IMR-90 (cell line): ENCODE data around the gene TIRAP. TPM values are rescaled to one million over a fixed set of nuclear protein-coding genes. Genes with fewer than 3 reads are reported as not detected.
A peak's percentile ranks its signal among the peaks of the same experiment; 100 is the strongest.

Source experiments
- ATAC-seq: fragments of 200-7000 bp; cut with Tn5 transposase; 2 replicates; pipeline ENCODE4 v1.9.1; 2020; ENCODE audit warnings: low read depth, mild to moderate bottlenecking, moderate library complexity
- BruUV-seq: library from RNA; stranded (reverse); fragments of 400-500 nt; replicated peaks from 2 replicates; lab custom pipeline; 2021; lab: Mats Ljungman, UMichigan
- CTCF ChIA-PET: fragments of 300-600 bp; formaldehyde crosslinking; extraction: SDS; loops from one replicate; lab custom pipeline; 2021; ENCODE audit warnings: antibody characterized with exemption; lab: Yijun Ruan, JAX
- POLR2A ChIA-PET: fragments of 300-600 bp; sonication (Branson Sonifier 250); formaldehyde crosslinking; loops from one replicate; lab custom pipeline; 2022; ENCODE audit warnings: antibody characterized with exemption; ENCODE audit not compliant: unreplicated experiment; lab: Charles Lee
- DNase-seq: peaks from one replicate; pipeline ENCODE4 v3.0.0; 2013
- H2AFZ ChIP-seq: replicated peaks from 2 replicates; pipeline ENCODE3; 2013; ENCODE audit warnings: low read length, mild to moderate bottlenecking; ENCODE audit not compliant: poor library complexity
- H2AK5ac ChIP-seq: 2 replicates; pipeline ENCODE4 v1.6.1; 2013; ENCODE audit warnings: low read depth, low read length, inconsistent platforms
- H2AK9ac ChIP-seq: replicated peaks from 2 replicates; pipeline ENCODE3; 2013; ENCODE audit warnings: mild to moderate bottlenecking, low read depth, low read length, moderate library complexity; ENCODE audit not compliant: poor library complexity
- H2BK120ac ChIP-seq: 2 replicates; pipeline ENCODE4 v1.6.1; 2013; ENCODE audit warnings: low read depth, low read length, inconsistent platforms
- H2BK15ac ChIP-seq: 3 replicates; pipeline ENCODE4 v1.6.1; 2013; ENCODE audit warnings: low read depth, low read length, inconsistent platforms
- H2BK20ac ChIP-seq: 2 replicates; pipeline ENCODE4 v1.6.1; 2013; ENCODE audit warnings: low read depth, mild to moderate bottlenecking, inconsistent platforms, low read length, moderate library complexity
- H2BK5ac ChIP-seq: 2 replicates; pipeline ENCODE4 v1.6.1; 2013; ENCODE audit warnings: mild to moderate bottlenecking, low read depth, low read length, inconsistent platforms; ENCODE audit not compliant: poor library complexity, severe bottlenecking
- H3K14ac ChIP-seq: replicated peaks from 2 replicates; pipeline ENCODE4 v1.6.1; 2013; ENCODE audit warnings: low read depth, low read length, inconsistent platforms
- H3K18ac ChIP-seq: 2 replicates; pipeline ENCODE4 v1.6.1; 2013; ENCODE audit warnings: low read depth, low read length, control low read depth
- H3K23ac ChIP-seq: 2 replicates; pipeline ENCODE4 v1.6.1; 2013; ENCODE audit warnings: low read depth, low read length, inconsistent platforms
- H3K27ac ChIP-seq: 2 replicates; pipeline ENCODE4 v1.5.1; 2013; ENCODE audit warnings: mild to moderate bottlenecking, control low read depth, low read length; ENCODE audit not compliant: insufficient read depth
- H3K27me3 ChIP-seq: 2 replicates; pipeline ENCODE4 v1.6.1; 2013; ENCODE audit warnings: low read length; ENCODE audit not compliant: control insufficient read depth, insufficient read depth
- H3K36me3 ChIP-seq: 2 replicates; pipeline ENCODE4 v1.6.1; 2013; ENCODE audit warnings: low read length, mixed read lengths; ENCODE audit not compliant: control insufficient read depth, insufficient read depth
- H3K4ac ChIP-seq: 2 replicates; pipeline ENCODE4 v1.6.1; 2013; ENCODE audit warnings: low read depth, low read length, inconsistent platforms
- H3K4me1 ChIP-seq: 2 replicates; pipeline ENCODE4 v1.6.1; 2013; ENCODE audit warnings: low read length, mixed read lengths; ENCODE audit not compliant: control insufficient read depth, insufficient read depth
- H3K4me2 ChIP-seq: 2 replicates; pipeline ENCODE4 v1.6.1; 2013; ENCODE audit warnings: low read depth, mild to moderate bottlenecking, control low read depth, low read length, moderate library complexity
- H3K4me3 ChIP-seq: 2 replicates; pipeline ENCODE4 v1.5.1; 2013; ENCODE audit warnings: low read depth, mild to moderate bottlenecking, control low read depth, low read length, moderate library complexity; ENCODE audit not compliant: insufficient read depth
- H3K56ac ChIP-seq: 2 replicates; pipeline ENCODE4 v1.6.1; 2013; ENCODE audit warnings: low read length, inconsistent platforms; ENCODE audit not compliant: insufficient read depth; ENCODE audit errors: extremely low read depth
- H3K79me1 ChIP-seq, 2 experiments: 2 replicates each; pipeline ENCODE4 v1.6.1; 2013; ENCODE audit warnings: low read length in 2 of 2, inconsistent platforms in 1 of 2, low read depth in 1 of 2
- H3K9ac ChIP-seq: 2 replicates; pipeline ENCODE4 v1.6.1; 2013; ENCODE audit warnings: low read depth, low read length, control low read depth
- H3K9me1 ChIP-seq: 2 replicates; pipeline ENCODE4 v1.6.1; 2013; ENCODE audit warnings: low read length, inconsistent platforms; ENCODE audit not compliant: insufficient read depth
- H3K9me3 ChIP-seq: 2 replicates; pipeline ENCODE4 v1.6.1; 2013; ENCODE audit warnings: low read length; ENCODE audit not compliant: control insufficient read depth, insufficient read depth
- H4K20me1 ChIP-seq: 2 replicates; pipeline ENCODE4 v1.6.1; 2013; ENCODE audit warnings: low read length, inconsistent platforms; ENCODE audit not compliant: insufficient read depth
- H4K5ac ChIP-seq: 2 replicates; pipeline ENCODE4 v1.6.1; 2013; ENCODE audit warnings: mild to moderate bottlenecking, low read depth, low read length, control low read depth
- H4K8ac ChIP-seq, 2 experiments: 2 replicates each; pipeline ENCODE4 v1.6.1; 2013; ENCODE audit warnings: low read depth in 2 of 2, low read length in 2 of 2, control low read depth in 1 of 2, inconsistent platforms in 1 of 2
- H4K91ac ChIP-seq: 2 replicates; pipeline ENCODE4 v1.6.1; 2013; ENCODE audit warnings: low read depth, low read length, inconsistent platforms; ENCODE audit not compliant: insufficient read depth
- BHLHE40 ChIP-seq: fragments of 150-350 bp; IDR thresholded peaks from 2 replicates; pipeline ENCODE4 v1.6.1; 2016; ENCODE audit warnings: mild to moderate bottlenecking, low read depth, low read length
- CEBPB ChIP-seq: IDR thresholded peaks from 2 replicates; pipeline ENCODE4 v1.6.1; 2012; ENCODE audit warnings: low read depth, low read length, improper control_type of control experiment
- CHD1 ChIP-seq: IDR thresholded peaks from 2 replicates; pipeline ENCODE4 v1.6.1; 2012; ENCODE audit warnings: low read depth, low read length, improper control_type of control experiment
- CTCF ChIP-seq: conservative IDR thresholded peaks from 2 replicates; pipeline ENCODE4 v1.5.1; 2012; ENCODE audit warnings: mild to moderate bottlenecking, low read depth, low read length, improper control_type of control experiment
- FOS ChIP-seq: fragments of 150-350 bp; IDR thresholded peaks from 2 replicates; pipeline ENCODE4 v1.6.1; 2016; ENCODE audit warnings: low read depth, low read length
- MAFK ChIP-seq: IDR thresholded peaks from 2 replicates; pipeline ENCODE4 v1.6.1; 2012; ENCODE audit warnings: low read depth, low read length, improper control_type of control experiment
- MAZ ChIP-seq: IDR thresholded peaks from 2 replicates; pipeline ENCODE4 v1.6.1; 2012; ENCODE audit warnings: low read depth, mild to moderate bottlenecking, low read length, improper control_type of control experiment, moderate library complexity, borderline replicate concordance
- MXI1 ChIP-seq: IDR thresholded peaks from 2 replicates; pipeline ENCODE4 v1.6.1; 2012; ENCODE audit warnings: low read depth, mild to moderate bottlenecking, low read length, moderate library complexity, borderline replicate concordance
- NFE2L2 ChIP-seq: fragments of 150-350 bp; IDR thresholded peaks from 2 replicates; pipeline ENCODE4 v1.6.1; 2016; ENCODE audit warnings: low read depth, mild to moderate bottlenecking, low read length
- POLR2A ChIP-seq: IDR thresholded peaks from 2 replicates; pipeline ENCODE4 v1.6.1; 2012; ENCODE audit warnings: mild to moderate bottlenecking, low read depth, low read length
- RAD21 ChIP-seq: IDR thresholded peaks from 2 replicates; pipeline ENCODE4 v1.6.1; 2012; ENCODE audit warnings: low read length, improper control_type of control experiment
- RCOR1 ChIP-seq: IDR thresholded peaks from 2 replicates; pipeline ENCODE4 v1.6.1; 2012; ENCODE audit warnings: mild to moderate bottlenecking, low read length, improper control_type of control experiment; ENCODE audit not compliant: insufficient replicate concordance
- RFX5 ChIP-seq: IDR thresholded peaks from 2 replicates; pipeline ENCODE4 v1.8.0; 2012; ENCODE audit warnings: low read depth, mild to moderate bottlenecking, low read length, moderate library complexity
- SMC3 ChIP-seq: fragments of 150-350 bp; IDR thresholded peaks from 2 replicates; pipeline ENCODE4 v1.6.1; 2016; ENCODE audit warnings: low read depth, mild to moderate bottlenecking, antibody characterized with exemption, low read length, moderate library complexity
- USF2 ChIP-seq: fragments of 150-350 bp; IDR thresholded peaks from 2 replicates; pipeline ENCODE4 v1.6.1; 2017; ENCODE audit warnings: mild to moderate bottlenecking, antibody characterized with exemption, low read length, low read depth
- WGBS, 2 experiments: methylation state at CpG; one replicate each; pipeline versions ENCODE4 v1.1.5 to v1.1.7; 2013; ENCODE audit warnings: missing lambda C conversion rate in 2 of 2; ENCODE audit not compliant: insufficient read length in 1 of 2; ENCODE audit errors: extremely low coverage in 2 of 2; 5-methylcytosine and 5-hydroxymethylcytosine counted together
- dilution Hi-C: fragments of 300-500 bp; cut with HindIII; formaldehyde crosslinking; loops from one replicate; pipeline ENCODE4 v1.14.3; 2018; ENCODE audit warnings: low sequenced_read_pairs; ENCODE audit not compliant: unreplicated experiment
- in situ Hi-C: fragments of 300-500 bp; cut with MboI; formaldehyde crosslinking; loops from 3 replicates; pipeline ENCODE4 v1.14.3; 2019; ENCODE audit warnings: low sequenced_read_pairs, inconsistent platforms, mixed read lengths
- intact Hi-C: fragments of 100-400 bp; cut with micrococcal nuclease; formaldehyde crosslinking; loops from 2 replicates; pipeline ENCODE4 v1.10.0; 2022
- polyA plus RNA-seq, 3 experiments: library from polyadenylated mRNA; depleted of rRNA; stranded (reverse); fragments of >200 nt; gene quantifications; 2 replicates each; pipeline ENCODE4 v1.2.3, GENCODE V29; 2012; ENCODE audit warnings: low replicate concordance in 1 of 3
- total RNA-seq: library from RNA; depleted of rRNA; stranded (reverse); fragments of >200 nt; gene quantifications from 2 replicates; pipeline ENCODE4 v1.2.3, GENCODE V29; 2012
- TF ChIP-seq, protein P1 (sequence below): fragments of 150-350 bp; IDR thresholded peaks from 2 replicates; pipeline ENCODE4 v1.6.1; 2016; ENCODE audit warnings: low read depth, mild to moderate bottlenecking, low read length, moderate library complexity, borderline replicate concordance

Gene TIRAP
- total and polyA plus RNA-seq, 2 of the 4 experiments (the other 2 are of a cell fraction): 3.0 to 7.4 TPM

DNA sequence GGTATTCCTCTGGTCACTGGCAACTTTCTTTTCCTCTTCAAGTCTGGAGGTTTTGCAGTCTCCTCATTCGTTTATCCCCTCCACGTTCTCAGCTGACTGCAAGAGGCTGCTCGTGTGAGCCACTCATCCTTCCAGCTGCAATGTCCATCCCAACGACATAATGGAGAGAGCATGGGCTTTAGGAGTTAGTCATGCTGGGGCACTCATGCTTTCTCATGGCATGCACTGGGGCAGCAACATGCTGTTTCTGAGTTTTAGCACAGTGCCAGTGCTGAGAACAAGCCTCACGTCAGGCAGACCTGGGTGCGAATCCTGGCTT, 28.1 kb downstream of the TIRAP start:
- no peak overlapping the region for H3K4me3 ChIP-seq
- H3K36me3 ChIP-seq: peaks cover 4% of the 10 kb centered on the region; the same call in 1 of the 2 replicates
- H2AFZ ChIP-seq: peak overlapping the region; percentile 79
- H3K27ac ChIP-seq: no peak overlapping the region
- no peaks in the 10 kb centered on the region for H3K27me3 ChIP-seq
- no peak overlapping the region for H2BK20ac ChIP-seq
- dilution Hi-C loops: no loop called here
- WGBS, 2 experiments: no CpG with 5 or more reads among the region's 6 CpGs
- no peak overlapping the region for H3K14ac ChIP-seq
- H4K5ac ChIP-seq: no peak overlapping the region
- H3K4me2 ChIP-seq: no peak overlapping the region
- H3K23ac ChIP-seq: no peak overlapping the region
- ChIA-PET POLR2A (no interaction called here), CTCF (interaction anchor here (0.6 to 3.4 kb wide), 9 partner anchors 8 to 1348 kb away, joined by 3 to 35 read pairs (median 6); no protein-coding TSS in a partner anchor)
- peak overlapping the region; percentile 60 for H2AK9ac ChIP-seq
- peaks cover 0 to 3% of the 10 kb centered on the region in 2 experiments; a peak in 2 of 4 replicates for H3K79me1 ChIP-seq
- H4K91ac ChIP-seq: no peak overlapping the region
- no peak for TF ChIP-seq SMC3
- TF ChIP-seq MAZ: no peak
- no peak for TF ChIP-seq MAFK
- no peak for TF ChIP-seq NFE2L2
- TF ChIP-seq, protein P1, sequence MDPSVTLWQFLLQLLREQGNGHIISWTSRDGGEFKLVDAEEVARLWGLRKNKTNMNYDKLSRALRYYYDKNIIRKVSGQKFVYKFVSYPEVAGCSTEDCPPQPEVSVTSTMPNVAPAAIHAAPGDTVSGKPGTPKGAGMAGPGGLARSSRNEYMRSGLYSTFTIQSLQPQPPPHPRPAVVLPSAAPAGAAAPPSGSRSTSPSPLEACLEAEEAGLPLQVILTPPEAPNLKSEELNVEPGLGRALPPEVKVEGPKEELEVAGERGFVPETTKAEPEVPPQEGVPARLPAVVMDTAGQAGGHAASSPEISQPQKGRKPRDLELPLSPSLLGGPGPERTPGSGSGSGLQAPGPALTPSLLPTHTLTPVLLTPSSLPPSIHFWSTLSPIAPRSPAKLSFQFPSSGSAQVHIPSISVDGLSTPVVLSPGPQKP: no peak
- TF ChIP-seq BHLHE40: no peak
- no peak for TF ChIP-seq FOS
- TF ChIP-seq POLR2A: no peak
- no peak for TF ChIP-seq USF2
- no peak for TF ChIP-seq RAD21
- no peak for TF ChIP-seq CEBPB
- no peak for TF ChIP-seq RFX5
- no peak for TF ChIP-seq CTCF
- no peak for TF ChIP-seq RCOR1
- TF ChIP-seq MXI1: no peak
- no peak for TF ChIP-seq CHD1
- no peak overlapping the region for H3K4ac ChIP-seq
- no peak overlapping the region for H3K56ac ChIP-seq
- no peak overlapping the region for H2AK5ac ChIP-seq
- no peak overlapping the region for H2BK120ac ChIP-seq
- H3K9me3 ChIP-seq: no peaks in the 10 kb centered on the region
- peaks cover 2% of the 10 kb centered on the region; the same call in 1 of the 2 replicates for H3K4me1 ChIP-seq
- peaks cover 3% of the 10 kb centered on the region; the same call in 1 of the 2 replicates for H4K20me1 ChIP-seq
- no peak overlapping the region for H4K8ac ChIP-seq
- intact Hi-C loops: loop anchor here (1.0 to 10.0 kb wide), 6 partner anchors 130 to 1184 kb away; no protein-coding TSS in a partner anchor
- in situ Hi-C loops: loop anchor here (10.0 to 25.0 kb wide), 3 partner anchors 104 to 1026 kb away; no protein-coding TSS in a partner anchor
- H3K9ac ChIP-seq: no peak overlapping the region
- peak; percentile 45 for DNase-seq
- no peak overlapping the region for H2BK15ac ChIP-seq
- no peaks in the 10 kb centered on the region for H3K9me1 ChIP-seq
- no TSS peak for BruUV-seq
- ATAC-seq: peak; percentile 26; the same call in 1 of the 2 replicates
- no peak overlapping the region for H3K18ac ChIP-seq
- H2BK5ac ChIP-seq: no peak overlapping the region
